Thyroid gland (tissue), 4 donors: ENCODE results near the gene TNIK.

Source experiments
- CTCF ChIP-seq, 6 experiments: fragments of 200-600 bp in 3 of 6; fragments of 450-650 bp in 3 of 6; sonication (generic) in 3 of 6; IDR thresholded peaks; one replicate each; pipeline ENCODE4 v1.5.1; 2016 to 2019; ENCODE audit warnings: antibody characterized with exemption in 6 of 6, mild to moderate bottlenecking in 2 of 6, inconsistent platforms in 1 of 6, moderate library complexity in 1 of 6
- POLR2A ChIP-seq, 2 donors: fragments of 450-650 bp; IDR thresholded peaks; one replicate each; pipeline ENCODE4 v1.6.1; 2017; ENCODE audit warnings: antibody characterized with exemption in 2 of 2, mild to moderate bottlenecking in 2 of 2, moderate library complexity in 1 of 2

GRCh38 chr3:171472552-171472951 is 12.3 kb upstream of the TNIK start:
- TF ChIP-seq CTCF (IDR thresholded peaks at IDR 0.05) = no peak
- no peak for TF ChIP-seq POLR2A (IDR thresholded peaks at IDR 0.05)
